SJSA1 (cell line): ENCODE measurements around the gene LSG1. TPM values are rescaled to one million over a fixed set of nuclear protein-coding genes. Genes with fewer than 3 reads are reported as not detected.

ENCODE experiments used
- DNase-seq, 2 experiments: peaks; one replicate each; pipeline ENCODE4 v3.0.0-alpha.2; 2015 to 2020; ENCODE audit warnings: low spot score in 2 of 2, low read depth in 1 of 2
- H3K27ac ChIP-seq: fragments of 250-450 bp; sonication (Bioruptor Pico); 2 replicates; pipeline ENCODE4 v1.5.1; 2020; ENCODE audit warnings: mild to moderate bottlenecking, moderate library complexity
- H3K27me3 ChIP-seq: fragments of 250-450 bp; sonication (Bioruptor Pico); replicated peaks from 2 replicates; pipeline ENCODE4 v1.5.1; 2020; ENCODE audit warnings: mild to moderate bottlenecking, moderate library complexity
- H3K36me3 ChIP-seq: fragments of 250-450 bp; sonication (Bioruptor Pico); 2 replicates; pipeline ENCODE4 v1.5.1; 2020; ENCODE audit warnings: mild to moderate bottlenecking
- H3K4me1 ChIP-seq: fragments of 250-450 bp; sonication (Bioruptor Pico); replicated peaks from 2 replicates; pipeline ENCODE4 v1.6.1; 2021; ENCODE audit warnings: mild to moderate bottlenecking
- H3K4me3 ChIP-seq: fragments of 250-450 bp; sonication (Bioruptor Pico); 2 replicates; pipeline ENCODE4 v1.5.1; 2020; ENCODE audit warnings: mild to moderate bottlenecking
- H3K9me3 ChIP-seq: fragments of 250-450 bp; sonication (Bioruptor Pico); replicated peaks from 2 replicates; pipeline ENCODE4 v1.5.1; 2020; ENCODE audit warnings: mild to moderate bottlenecking
- total RNA-seq: library from RNA; depleted of rRNA; stranded (reverse); fragments of >200 nt; shearing (Covaris generic); gene quantifications from 2 replicates; pipeline ENCODE4 v1.2.3, GENCODE V29; 2014

Gene LSG1
- total RNA-seq, 1 experiment from 2014 or later: 36.3 TPM

DNA sequence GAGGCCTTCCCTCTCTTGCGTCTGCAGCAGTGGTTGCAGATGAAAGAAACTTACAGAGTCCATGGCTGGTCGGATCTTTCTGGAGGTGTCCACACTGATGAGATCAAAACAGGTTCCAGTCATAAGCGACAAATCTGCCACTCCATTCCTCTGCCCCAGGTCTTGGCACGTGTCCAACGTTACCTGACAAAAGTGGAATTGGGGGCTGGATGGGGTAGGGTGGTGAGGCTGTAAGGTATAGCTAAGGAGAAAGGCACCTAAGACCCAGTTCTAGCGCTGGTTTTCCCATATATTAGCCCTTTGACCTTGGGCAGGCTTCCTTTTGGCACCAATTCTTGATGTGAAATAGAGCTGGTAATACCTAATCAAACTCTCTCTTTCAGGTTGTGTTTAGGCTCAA, 24.7 kb upstream of the LSG1 start:
- no peaks in the 10 kb centered on the region for H3K36me3 ChIP-seq
- no peak for DNase-seq
- no peaks in the 10 kb centered on the region for H3K4me1 ChIP-seq
- H3K9me3 ChIP-seq: no peaks in the 10 kb centered on the region
- no peaks in the 10 kb centered on the region for H3K27me3 ChIP-seq
- H3K4me3 ChIP-seq: no peak overlapping the region
- no peak overlapping the region for H3K27ac ChIP-seq

DNA sequence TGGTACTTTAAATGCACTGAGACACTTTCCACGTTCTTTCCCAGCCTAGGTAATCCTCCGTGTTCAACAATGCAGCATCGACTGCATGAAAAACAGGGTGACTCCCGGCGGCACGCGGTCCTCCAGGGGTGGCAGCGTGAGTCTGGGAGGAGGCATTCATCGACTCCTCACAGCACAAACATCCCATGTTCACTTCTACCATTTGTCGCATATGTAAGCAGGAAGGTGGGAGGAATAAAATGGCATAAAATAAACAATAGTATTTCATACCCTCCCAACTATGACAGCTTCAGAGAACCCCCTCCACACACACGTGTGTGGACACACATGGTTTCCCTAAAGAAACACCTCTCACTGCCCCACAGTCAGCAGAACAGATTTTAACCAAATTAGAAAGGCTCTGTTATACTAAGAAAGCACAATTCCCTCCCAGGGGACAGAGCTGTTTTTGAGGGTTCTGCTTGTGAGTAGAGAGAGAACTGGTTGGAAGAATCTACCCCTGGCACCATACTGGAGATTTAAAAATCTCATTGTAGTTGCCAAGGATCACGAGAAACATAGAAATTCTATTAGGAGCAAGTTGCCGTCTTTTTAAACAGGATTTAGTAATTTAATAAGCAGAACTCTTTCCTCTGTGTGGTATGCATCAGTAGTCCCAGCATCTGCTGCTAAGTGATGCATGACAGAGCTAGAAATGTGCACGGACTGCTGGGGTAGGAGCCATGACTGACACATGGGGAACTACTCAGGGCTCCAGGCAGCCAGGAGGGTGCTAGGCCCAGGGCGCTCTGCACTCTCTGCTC, 19.7 kb upstream of the LSG1 start:
- Histone ChIP-seq H3K27me3 (no peaks in the 10 kb centered on the region), H3K4me1 (peaks cover 32% of the 10 kb centered on the region), H3K27ac (no peak overlapping the region), H3K36me3 (peaks cover 26% of the 10 kb centered on the region), H3K4me3 (no peak overlapping the region), H3K9me3 (no peaks in the 10 kb centered on the region)
- DNase-seq: no peak

DNA sequence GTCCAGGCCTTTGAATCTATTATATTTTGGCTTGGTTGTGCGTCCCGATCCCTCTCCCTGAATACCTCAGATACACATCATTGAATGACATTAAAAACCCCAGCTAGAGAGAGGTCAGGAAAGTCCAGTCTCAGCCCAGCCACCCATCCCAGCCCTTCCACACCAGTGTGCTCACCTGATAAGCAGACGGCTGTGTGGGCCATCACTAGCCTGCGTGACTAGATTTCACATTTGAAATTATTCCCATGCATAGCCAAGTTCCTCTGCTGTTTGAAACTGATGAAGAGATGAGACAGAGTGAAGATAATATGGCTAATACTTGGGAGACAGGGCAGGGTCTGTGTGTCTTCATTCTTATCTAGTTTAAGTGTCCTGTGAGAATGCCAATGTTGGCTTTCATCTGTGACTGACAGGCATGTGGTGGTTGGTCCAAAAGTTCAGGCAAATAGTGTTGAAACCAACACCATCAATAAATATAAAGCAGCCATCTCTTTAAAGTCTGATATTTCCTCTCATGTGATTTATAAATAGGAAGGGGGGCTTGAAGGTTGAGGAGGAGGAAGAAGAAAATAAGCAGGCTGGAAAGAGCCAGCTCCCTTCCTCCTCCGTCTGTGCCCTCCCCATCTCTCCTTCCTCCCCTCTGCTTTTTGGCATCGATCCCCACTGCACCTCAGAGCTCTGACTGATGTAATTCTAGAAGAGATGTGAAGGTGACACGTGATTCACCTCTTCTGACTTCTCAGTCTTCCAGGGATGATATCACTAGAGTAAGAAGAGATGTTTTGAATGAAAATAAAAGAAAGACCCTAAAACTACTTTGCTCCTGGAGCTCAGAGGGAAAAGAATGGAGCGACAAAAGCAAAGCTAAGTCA, 18.7 kb upstream of the LSG1 start:
- Histone ChIP-seq H3K36me3 (peaks cover 27% of the 10 kb centered on the region), H3K4me1 (peaks cover 33% of the 10 kb centered on the region), H3K4me3 (no peak overlapping the region), H3K27me3 (no peaks in the 10 kb centered on the region), H3K27ac (no peak overlapping the region), H3K9me3 (no peaks in the 10 kb centered on the region)
- DNase-seq: no peak

DNA sequence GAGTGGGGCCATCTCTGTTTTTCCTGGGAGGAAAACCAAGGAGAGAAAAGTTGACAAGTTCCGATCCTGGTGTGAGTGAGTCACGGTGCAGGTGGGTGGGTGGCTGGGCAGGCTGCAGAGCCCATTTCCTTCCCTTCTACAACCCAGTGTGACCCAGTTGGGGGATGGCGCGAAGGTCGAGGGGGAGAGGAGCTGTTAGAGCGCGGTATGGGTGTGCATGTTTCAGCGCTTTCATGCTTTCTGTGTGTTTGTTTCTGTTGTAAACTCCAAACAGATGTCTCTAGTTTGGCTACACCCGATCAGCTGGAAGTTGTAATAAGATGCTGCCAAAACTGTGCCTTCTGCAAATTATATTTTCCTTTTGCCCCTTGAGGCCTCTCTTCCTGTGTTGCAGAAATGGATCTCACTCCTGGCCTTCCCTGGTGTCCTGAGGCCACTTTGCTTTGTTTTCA, 17.5 kb upstream of the LSG1 start:
- DNase-seq: peak; percentile 64 to 72
- H3K9me3 ChIP-seq: no peaks in the 10 kb centered on the region
- peaks cover 38% of the 10 kb centered on the region for H3K4me1 ChIP-seq
- H3K36me3 ChIP-seq: peaks cover 27% of the 10 kb centered on the region
- no peaks in the 10 kb centered on the region for H3K27me3 ChIP-seq
- 0 out of 2 replicates have a peak overlapping the region, but pooled peaks have one; percentile 5 for H3K27ac ChIP-seq
- no peak overlapping the region for H3K4me3 ChIP-seq

DNA sequence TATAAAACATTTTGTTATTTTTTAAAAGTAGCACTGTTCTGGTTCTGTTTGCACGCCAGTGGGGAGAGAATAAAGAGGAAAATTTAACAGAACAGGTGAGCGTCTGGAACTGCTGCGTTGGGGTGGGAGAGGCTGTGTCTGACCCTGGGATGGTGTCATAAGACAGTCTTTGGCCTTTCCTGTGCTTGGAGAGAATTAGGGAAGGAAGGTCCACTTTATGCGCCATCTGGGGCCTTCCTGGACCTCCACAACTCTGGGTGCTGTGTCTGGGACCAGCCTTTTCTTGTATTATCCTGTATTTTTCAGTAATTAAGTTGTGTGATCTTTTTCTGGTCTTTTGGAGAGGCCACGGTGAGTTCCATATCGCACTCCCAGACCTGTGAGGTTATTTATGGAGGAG, 17.0 kb upstream of the LSG1 start:
- Histone ChIP-seq H3K4me1 (peaks cover 38% of the 10 kb centered on the region), H3K27me3 (no peaks in the 10 kb centered on the region), H3K4me3 (no peak overlapping the region), H3K27ac (0 out of 2 replicates have a peak overlapping the region, but pooled peaks have one; percentile 5), H3K9me3 (no peaks in the 10 kb centered on the region), H3K36me3 (peaks cover 27% of the 10 kb centered on the region)
- DNase-seq: no peak

DNA sequence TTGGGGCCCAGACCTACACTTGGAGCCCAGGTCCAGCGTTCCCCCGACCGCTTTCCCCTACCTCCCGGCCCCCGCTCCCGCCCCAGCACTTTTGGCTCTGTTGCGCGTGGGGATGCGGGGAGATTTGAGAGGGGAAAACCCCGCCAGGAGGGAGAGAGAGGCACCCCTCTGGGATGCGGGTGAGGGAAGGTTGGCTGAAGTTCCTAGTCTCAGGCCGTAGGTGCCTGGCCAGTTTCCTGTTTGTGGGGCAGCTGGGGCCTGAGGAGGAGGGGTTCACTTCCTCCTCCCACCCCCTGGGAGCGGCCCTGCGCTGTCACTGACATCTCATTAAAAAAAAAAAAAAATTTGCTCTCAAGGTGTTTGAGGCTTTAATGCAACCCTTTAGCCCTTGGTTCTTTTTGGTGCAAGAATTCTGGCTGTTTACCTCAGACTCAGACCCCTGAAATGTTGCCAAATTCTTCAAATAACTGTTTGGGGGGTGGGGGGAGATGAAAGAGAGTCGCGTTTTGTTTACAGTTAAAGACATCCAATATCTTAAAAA, 16.3 kb upstream of the LSG1 start:
- H3K27me3 ChIP-seq: no peaks in the 10 kb centered on the region
- no peak overlapping the region for H3K4me3 ChIP-seq
- DNase-seq: peak; percentile 49 to 70
- peaks cover 27% of the 10 kb centered on the region for H3K36me3 ChIP-seq
- H3K27ac ChIP-seq: peak overlapping the region; percentile 28; the same call in 1 of the 2 replicates
- no peaks in the 10 kb centered on the region for H3K9me3 ChIP-seq
- H3K4me1 ChIP-seq: peaks cover 39% of the 10 kb centered on the region

DNA sequence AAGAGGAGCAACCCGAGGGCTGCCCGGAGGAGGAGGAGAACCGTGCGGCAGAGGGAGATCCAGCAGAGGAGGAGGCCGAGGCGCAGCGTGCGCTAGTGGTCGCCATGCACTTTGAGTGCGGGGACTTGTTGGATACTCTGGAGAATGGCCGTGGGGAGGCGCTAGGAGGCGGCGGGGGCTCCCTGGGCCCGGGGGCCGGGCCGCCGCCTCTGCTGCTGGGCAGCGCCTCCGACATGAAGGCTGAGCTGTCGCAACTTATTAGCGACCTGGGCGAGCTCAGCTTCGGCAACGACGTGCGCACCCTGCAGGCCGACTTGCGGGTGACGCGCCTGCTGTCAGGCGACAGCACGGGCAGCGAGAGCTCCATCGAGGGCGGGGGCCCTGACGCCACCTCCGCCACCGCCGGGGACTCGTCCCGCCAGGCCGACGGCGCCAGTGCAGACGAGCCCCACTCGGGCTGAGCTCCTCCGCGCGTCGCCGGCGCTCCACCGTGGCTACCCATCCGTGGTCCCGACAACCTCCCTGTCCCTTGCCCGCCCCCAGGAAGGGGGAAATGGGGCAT, 15.7 kb upstream of the LSG1 start:
- peaks cover 44% of the 10 kb centered on the region for H3K4me1 ChIP-seq
- H3K4me3 ChIP-seq: no peak overlapping the region
- peaks cover 27% of the 10 kb centered on the region for H3K36me3 ChIP-seq
- no peak for DNase-seq
- no peaks in the 10 kb centered on the region for H3K27me3 ChIP-seq
- H3K9me3 ChIP-seq: no peaks in the 10 kb centered on the region
- peak overlapping the region; percentile 28; the same call in 1 of the 2 replicates for H3K27ac ChIP-seq

DNA sequence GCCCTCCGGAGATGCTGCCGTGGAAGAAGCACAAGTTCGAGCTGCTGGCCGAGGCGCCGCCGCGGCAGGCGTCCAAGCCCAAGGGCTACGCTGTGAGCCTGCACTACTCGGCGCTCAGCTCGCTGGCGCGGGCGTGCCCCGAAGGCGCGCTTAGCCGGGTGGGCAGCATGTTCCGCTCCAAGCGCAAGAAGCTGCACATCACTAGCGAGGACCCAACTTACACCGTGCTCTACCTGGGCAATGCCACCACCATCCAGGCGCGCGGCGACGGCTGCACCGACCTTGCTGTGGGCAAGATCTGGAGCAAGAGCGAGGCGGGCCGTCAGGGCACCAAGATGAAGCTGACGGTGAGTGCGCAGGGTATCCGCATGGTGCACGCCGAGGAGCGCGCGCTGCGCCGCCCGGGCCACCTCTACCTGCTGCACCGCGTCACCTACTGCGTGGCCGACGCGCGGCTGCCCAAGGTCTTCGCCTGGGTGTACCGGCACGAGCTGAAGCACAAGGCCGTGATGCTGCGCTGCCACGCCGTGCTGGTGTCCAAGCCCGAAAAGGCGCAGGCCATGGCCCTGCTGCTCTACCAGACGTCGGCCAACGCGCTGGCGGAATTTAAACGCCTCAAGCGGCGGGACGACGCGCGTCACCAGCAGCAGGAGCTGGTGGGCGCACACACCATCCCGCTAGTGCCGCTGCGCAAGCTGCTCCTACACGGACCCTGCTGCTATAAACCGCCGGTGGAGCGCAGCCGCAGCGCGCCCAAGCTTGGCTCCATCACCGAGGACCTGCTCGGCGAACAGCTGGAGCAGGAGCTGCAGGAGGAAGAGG, 15.0 kb upstream of the LSG1 start:
- Histone ChIP-seq H3K36me3 (peaks cover 27% of the 10 kb centered on the region), H3K4me3 (peak overlapping the region; percentile 61), H3K27me3 (no peaks in the 10 kb centered on the region), H3K9me3 (no peaks in the 10 kb centered on the region), H3K4me1 (peaks cover 51% of the 10 kb centered on the region), H3K27ac (no peak overlapping the region)
- peak in 1 of 2 experiments; percentile 48 for DNase-seq

DNA sequence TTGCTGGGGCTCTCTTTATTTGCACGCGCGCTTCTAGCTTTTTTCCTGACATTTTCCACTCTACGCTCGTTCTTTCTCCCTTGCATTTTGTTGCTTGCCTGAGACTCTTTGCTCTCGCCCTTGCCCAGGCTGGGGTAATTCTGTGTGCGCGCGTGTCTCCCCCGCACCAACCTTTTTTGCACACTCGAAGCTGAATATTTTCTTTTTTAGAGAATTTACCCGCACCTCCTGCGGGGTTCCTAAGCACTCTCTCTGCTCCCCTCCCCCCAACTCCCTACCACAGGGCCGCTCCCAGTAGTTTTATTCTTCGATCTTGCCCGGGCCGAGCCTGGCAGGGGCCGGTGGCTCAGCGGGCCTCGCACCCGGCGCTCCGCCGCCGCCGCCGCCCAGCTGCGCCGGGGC, 14.4 kb upstream of the LSG1 start:
- H3K4me3 ChIP-seq: peak overlapping the region; percentile 61
- peaks cover 53% of the 10 kb centered on the region for H3K4me1 ChIP-seq
- H3K27ac ChIP-seq: no peak overlapping the region; the same call in 1 of the 2 replicates
- H3K27me3 ChIP-seq: no peaks in the 10 kb centered on the region
- peaks cover 27% of the 10 kb centered on the region for H3K36me3 ChIP-seq
- DNase-seq: no peak
- no peaks in the 10 kb centered on the region for H3K9me3 ChIP-seq

DNA sequence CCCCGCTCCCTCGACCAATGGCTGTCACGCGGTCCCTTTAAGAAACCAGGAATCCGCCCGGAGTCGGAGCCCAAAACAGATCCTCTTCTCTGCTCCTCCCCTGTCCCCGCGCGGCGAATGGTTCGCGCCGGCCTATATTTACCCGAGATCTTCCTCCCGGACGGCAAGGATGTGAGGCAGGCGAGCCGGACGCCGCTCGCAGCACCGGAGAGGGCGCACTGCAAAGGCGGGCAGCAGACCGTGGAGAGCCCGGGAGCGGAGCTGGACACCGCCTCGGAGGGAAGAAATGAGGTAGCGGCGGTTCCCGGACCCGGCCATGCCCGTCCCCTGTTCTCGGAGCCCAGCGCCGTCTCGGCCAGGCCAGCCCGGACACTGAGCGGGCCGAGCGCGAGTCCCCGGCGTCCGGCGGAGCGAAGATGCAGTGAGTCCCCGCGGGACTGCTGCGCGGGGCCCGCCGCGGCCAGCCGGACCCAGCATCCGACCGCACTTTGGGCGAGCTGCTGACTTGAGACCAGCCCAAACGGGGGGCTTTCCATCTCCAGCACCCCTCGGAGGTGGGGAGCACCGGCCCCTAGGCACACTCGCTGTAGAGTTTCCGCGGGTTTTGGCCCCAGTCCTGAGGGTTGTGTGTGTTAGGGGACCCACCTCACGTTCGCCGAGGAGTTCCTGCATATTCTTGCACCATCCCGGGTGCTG, 13.9 kb upstream of the LSG1 start, which contains the start of gene FAM43A:
TSS of gene FAM43A (plus strand) at position 166 of the 696 bp plus-strand sequence. CDS start 944 bp downstream, outside the sequence.
- H3K27me3 ChIP-seq: no peaks in the 10 kb centered on the region
- H3K9me3 ChIP-seq: no peaks in the 10 kb centered on the region
- peaks cover 27% of the 10 kb centered on the region for H3K36me3 ChIP-seq
- peak within 1 kb of the TSS; percentile 61 for H3K4me3 ChIP-seq
- H3K27ac ChIP-seq: peak within 1 kb of the TSS; percentile 4; the same call in 1 of the 2 replicates
- H3K4me1 ChIP-seq: peaks cover 53% of the 10 kb centered on the region
- peak; percentile 93 to 95 for DNase-seq

DNA sequence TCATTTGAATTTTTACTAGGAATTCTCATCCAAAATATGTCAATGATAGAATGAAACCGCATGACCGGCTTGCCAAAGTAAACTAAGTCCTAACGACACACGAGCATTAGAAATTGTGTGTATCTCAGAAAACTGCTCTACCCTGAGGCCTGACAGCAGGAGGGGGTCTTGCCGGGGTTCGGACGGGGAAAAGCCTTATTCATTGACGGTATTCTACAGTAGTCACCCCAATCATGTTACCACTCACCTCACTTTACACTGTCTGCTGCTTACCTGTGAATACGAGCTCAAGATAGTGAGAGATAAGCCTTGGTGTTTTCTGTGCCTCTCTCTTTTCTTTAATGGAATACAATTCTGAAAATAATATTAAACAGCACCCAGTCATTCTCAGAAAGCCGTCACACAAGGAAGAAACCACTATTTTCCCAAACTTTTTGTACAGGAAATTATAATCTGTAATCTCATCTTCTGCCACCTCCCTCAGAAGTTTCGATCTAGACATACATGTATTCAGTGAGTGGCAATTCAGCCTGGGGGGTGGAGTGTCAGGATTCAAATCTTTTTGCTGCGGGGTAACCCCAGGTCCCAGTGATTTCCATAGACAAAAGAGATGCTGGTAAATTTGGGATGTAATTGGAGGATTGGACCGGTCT, 13.2 kb upstream of the LSG1 start:
- Histone ChIP-seq H3K9me3 (no peaks in the 10 kb centered on the region), H3K36me3 (peaks cover 21% of the 10 kb centered on the region), H3K27me3 (no peaks in the 10 kb centered on the region), H3K27ac (no peak overlapping the region), H3K4me3 (peak overlapping the region; percentile 61), H3K4me1 (peaks cover 53% of the 10 kb centered on the region)
- no peak for DNase-seq

DNA sequence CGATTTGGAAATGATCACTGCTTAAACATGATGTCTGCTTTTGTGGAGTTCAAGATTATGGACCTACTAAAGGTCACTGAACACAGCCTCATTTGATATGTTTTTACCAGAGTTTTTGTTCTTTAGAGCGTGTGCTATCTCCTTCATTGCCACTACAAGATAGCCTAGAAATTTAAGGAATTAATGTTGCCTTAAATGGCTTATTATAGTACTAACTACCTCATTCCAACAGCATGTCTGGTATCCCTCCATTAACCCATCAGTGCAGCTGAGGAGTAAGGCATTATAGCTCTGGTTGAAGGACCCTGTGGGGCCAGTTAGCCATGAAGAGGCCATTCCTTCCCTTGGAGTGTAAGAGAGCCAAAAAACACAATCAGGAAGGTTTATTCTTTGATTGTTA, 11.4 kb upstream of the LSG1 start:
- H3K27ac ChIP-seq: no peak overlapping the region
- no peaks in the 10 kb centered on the region for H3K27me3 ChIP-seq
- no peaks in the 10 kb centered on the region for H3K9me3 ChIP-seq
- H3K4me3 ChIP-seq: no peak overlapping the region
- DNase-seq: no peak
- peaks cover 37% of the 10 kb centered on the region for H3K4me1 ChIP-seq
- peaks cover 16% of the 10 kb centered on the region for H3K36me3 ChIP-seq
